Left lung (tissue), 10 donors: Measurements from ENCODE around the gene ZCCHC12. TPM values are rescaled to one million over a fixed set of nuclear protein-coding genes. Genes with fewer than 3 reads are reported as not detected.
"Not testable (repeated sequence)": the region's sequence is repeated elsewhere in the genome, so short reads cannot be mapped to it uniquely, and the experiment has no call there.

Source experiments
- ATAC-seq: fragments of 200-7000 bp; cut with Tn5 transposase; one replicate; pipeline ENCODE4 v1.9.1; 2020; ENCODE audit warnings: moderate library complexity
- DNase-seq, 4 donors: peaks; one replicate each; pipeline ENCODE4 v3.0.0-alpha.2; 2013 to 2020
- H3K27ac ChIP-seq, 2 donors: fragments of 200-600 bp; sonication (generic) in 1 of 2; one replicate each; pipeline versions ENCODE4 v1.5.0 to v1.8.0; 2020 to 2021
- H3K27me3 ChIP-seq, 2 donors: fragments of 200-600 bp; sonication (generic) in 1 of 2; one replicate each; pipeline versions ENCODE4 v1.5.0 to v1.8.0; 2020 to 2021
- H3K36me3 ChIP-seq, 2 donors: fragments of 200-600 bp; sonication (generic) in 1 of 2; one replicate each; pipeline versions ENCODE4 v1.5.0 to v1.8.0; 2020 to 2021
- H3K4me1 ChIP-seq, 2 donors: fragments of 200-600 bp; one replicate each; pipeline ENCODE4 v1.8.0; 2021
- H3K4me3 ChIP-seq, 2 donors: fragments of 200-600 bp; sonication (generic) in 1 of 2; one replicate each; pipeline versions ENCODE4 v1.5.0 to v1.8.0; 2020 to 2021; ENCODE audit warnings: mild to moderate bottlenecking in 1 of 2
- H3K9me3 ChIP-seq, 2 donors: fragments of 200-600 bp; sonication (generic) in 1 of 2; one replicate each; pipeline versions ENCODE4 v1.5.0 to v1.8.0; 2020 to 2021
- intact Hi-C, 2 donors: fragments of 100-400 bp; cut with DNase I; formaldehyde crosslinking; loops; one replicate each; pipeline versions ENCODE4 v1.11.2 to v1.14.2; 2022
- polyA plus RNA-seq, 6 donors: library from polyadenylated mRNA; unstranded; fragments of 120-200 nt; gene quantifications; one replicate each; pipeline ENCODE4 v1.2.1, GENCODE V29; 2013; ENCODE audit not compliant: insufficient read length in 6 of 6
- total RNA-seq, 2 donors: library from RNA; stranded (reverse); fragmentation: NEBNext Ultra II Directional; extraction: Animal tissue kit (Norgen Biotek cat#: 25700); gene quantifications; one replicate each; pipeline ENCODE4 v1.2.1, GENCODE V29; 2021
- TF ChIP-seq, protein P1 (sequence below), 2 donors: fragments of 200-600 bp; sonication (generic) in 1 of 2; IDR thresholded peaks; one replicate each; pipeline versions ENCODE4 v1.5.0 to v1.8.0; 2021; ENCODE audit warnings: antibody characterized with exemption in 2 of 2
- donor health status: DM: no; HTN: yes; CAD: no.
- donor health status: DM: no; HTN: no; CAD: no.

Gene ZCCHC12
- total and polyA plus RNA-seq, 8 donors, result 0.27 to 0.93 (median 0.51) TPM; not detected in 1

DNA sequence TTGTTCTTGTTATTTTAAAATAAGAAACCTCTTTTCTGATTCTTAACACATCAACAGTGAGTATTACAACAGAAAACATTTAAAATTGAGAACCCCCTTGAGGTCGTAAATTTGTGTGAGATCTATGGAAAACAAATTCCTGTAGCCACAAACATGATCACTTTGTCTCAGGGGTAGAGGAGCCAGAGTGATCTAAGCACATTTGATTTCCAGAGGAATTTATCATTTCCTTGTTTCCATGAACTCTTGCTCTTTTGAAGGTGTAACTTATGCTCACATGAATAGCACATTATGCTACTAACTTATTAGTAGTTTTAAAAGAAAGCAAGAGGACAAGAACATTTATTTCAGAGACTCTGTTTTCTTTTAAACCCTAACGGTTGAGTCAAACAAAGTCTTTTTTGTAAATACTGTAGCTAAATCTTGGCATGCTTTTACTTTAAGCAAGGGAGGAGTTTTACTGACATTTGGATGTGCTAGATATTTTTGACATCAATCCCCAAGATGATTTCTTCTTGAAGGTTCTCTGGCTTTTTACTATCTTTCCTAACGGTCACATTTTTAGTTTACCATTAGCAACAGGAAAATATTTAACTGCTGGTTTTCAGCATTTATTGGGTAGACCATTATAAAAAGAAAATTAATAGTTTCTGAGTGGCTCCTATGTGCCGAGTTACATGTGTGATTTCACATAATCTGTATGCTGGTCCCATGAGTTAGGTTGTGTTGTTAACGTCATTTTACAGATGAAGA, 27.9 kb upstream of the ZCCHC12 start:
- Histone ChIP-seq H3K9me3 (no peaks in the 10 kb centered on the region), H3K4me1 (no peaks in the 10 kb centered on the region), H3K27ac (peak overlapping the region in 1 of 2 donors; percentile 31), H3K27me3 (no peaks in the 10 kb centered on the region), H3K36me3 (peaks cover 0 to 11% of the 10 kb centered on the region in 2 donors), H3K4me3 (no peak overlapping the region)
- DNase-seq (no peak), ATAC-seq (no peak)
- TF ChIP-seq, protein P1, sequence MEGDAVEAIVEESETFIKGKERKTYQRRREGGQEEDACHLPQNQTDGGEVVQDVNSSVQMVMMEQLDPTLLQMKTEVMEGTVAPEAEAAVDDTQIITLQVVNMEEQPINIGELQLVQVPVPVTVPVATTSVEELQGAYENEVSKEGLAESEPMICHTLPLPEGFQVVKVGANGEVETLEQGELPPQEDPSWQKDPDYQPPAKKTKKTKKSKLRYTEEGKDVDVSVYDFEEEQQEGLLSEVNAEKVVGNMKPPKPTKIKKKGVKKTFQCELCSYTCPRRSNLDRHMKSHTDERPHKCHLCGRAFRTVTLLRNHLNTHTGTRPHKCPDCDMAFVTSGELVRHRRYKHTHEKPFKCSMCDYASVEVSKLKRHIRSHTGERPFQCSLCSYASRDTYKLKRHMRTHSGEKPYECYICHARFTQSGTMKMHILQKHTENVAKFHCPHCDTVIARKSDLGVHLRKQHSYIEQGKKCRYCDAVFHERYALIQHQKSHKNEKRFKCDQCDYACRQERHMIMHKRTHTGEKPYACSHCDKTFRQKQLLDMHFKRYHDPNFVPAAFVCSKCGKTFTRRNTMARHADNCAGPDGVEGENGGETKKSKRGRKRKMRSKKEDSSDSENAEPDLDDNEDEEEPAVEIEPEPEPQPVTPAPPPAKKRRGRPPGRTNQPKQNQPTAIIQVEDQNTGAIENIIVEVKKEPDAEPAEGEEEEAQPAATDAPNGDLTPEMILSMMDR (IDR thresholded peaks at IDR 0.05), result no peak
- intact Hi-C loops, result no loop called here

DNA sequence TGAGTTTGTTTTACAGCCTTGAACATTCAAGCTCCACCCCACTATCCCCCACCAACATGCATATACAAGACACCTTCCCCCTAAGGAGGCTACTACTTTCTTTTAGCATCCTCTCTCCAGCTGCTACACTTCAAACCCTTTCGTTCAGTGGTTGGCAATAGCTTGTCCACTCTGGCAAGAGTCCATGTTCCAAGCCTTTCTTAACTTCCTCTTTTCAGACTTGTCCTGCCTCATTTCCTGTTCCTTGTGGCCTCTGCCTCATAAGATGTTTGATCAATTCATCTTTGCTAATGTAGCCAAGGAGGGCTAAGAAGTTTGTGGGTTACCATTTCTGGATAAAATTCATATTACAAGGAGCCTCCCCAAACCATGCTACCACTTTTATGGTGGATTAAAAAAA, 20.8 kb upstream of the ZCCHC12 start:
- intact Hi-C loops, result no loop called here
- ATAC-seq (peak; percentile 36), DNase-seq (peak in 1 of 4 donors; percentile 24)
- H3K27ac ChIP-seq, result no peak overlapping the region
- H3K9me3 ChIP-seq, result no peaks in the 10 kb centered on the region
- H3K4me1 ChIP-seq, result peaks cover 0 to 6% of the 10 kb centered on the region in 2 donors
- H3K36me3 ChIP-seq, result no peaks in the 10 kb centered on the region
- no peaks in the 10 kb centered on the region for H3K27me3 ChIP-seq
- TF ChIP-seq, protein P1 (IDR thresholded peaks at IDR 0.05), result no peak
- no peak overlapping the region for H3K4me3 ChIP-seq

DNA sequence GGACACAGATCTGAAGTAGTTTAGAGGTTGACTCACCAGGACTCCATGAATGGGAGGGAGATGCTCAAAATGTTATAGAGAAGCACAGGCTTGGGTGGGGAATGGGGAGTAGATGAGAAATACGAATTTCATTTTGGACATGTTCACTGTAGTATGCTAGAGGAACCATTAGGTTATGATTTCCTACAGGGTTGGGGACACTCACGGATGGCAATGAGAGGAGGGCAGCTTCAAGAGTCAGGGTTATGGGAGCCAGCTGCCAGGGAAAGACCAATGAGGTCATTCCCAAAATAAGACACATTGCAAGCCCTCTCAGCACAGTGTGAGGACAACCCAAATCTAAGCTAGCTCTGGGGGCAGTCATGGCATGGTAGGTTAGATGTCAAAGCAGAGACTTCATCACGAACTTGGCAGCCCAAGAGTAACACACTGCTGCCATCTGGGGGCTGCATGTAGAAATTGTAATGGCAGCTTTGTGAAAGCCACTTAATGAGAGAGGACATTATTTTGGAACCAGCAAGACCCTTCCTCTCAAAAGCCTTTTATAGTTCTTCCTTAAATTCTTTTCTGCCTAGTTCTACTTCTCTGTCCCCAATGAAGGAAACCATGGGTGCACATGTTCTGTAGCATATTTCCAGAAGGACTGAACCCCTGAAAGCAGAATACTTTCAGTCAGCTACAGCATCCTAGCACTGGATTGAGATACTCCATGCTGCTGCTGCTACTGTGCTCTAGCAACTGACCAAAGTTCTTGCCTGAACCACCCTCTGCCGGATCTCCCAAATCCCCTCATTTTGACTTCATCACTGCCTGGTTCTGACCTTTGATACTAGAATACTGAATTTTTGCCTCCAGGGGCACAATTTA, 16.2 kb upstream of the ZCCHC12 start:
- ATAC-seq, result peak; percentile 90
- no peak overlapping the region for H3K4me3 ChIP-seq

DNA sequence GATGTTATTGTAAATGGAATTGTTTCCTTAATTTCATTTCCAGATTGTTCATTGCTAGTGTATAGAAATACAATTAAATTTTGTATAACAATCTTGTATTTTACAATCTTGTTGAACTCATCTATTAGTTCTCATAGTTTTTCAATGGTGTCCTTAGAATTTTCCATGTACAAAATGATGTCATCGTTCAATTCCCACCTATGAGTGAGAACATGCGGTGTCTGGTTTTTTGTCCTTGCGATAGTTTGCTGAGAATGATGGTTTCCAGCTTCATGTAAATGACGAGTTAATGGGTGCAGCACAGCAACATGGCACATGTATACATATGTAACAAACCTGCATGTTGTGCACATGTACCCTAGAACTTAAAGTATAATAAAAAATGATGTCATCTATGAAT, 6.4 kb upstream of the ZCCHC12 start:
- H3K9me3 ChIP-seq, H3K4me3 ChIP-seq, H3K27ac ChIP-seq, H3K36me3 ChIP-seq, H3K4me1 ChIP-seq, ATAC-seq, H3K27me3 ChIP-seq, DNase-seq, intact Hi-C loops: not testable (repeated sequence)

More for the DNA sequence above, 16.2 kb upstream of the ZCCHC12 start:
- H3K27me3 ChIP-seq, result no peaks in the 10 kb centered on the region
- H3K36me3 ChIP-seq, result no peaks in the 10 kb centered on the region
- no peaks in the 10 kb centered on the region for H3K9me3 ChIP-seq
- TF ChIP-seq, protein P1 (IDR thresholded peaks at IDR 0.05), result peak; percentile 52 to 64
- H3K27ac ChIP-seq, result no peak overlapping the region
- peaks cover 0 to 6% of the 10 kb centered on the region in 2 donors for H3K4me1 ChIP-seq
- intact Hi-C loops, result no loop called here
- peak in 2 of 4 donors; percentile 40 to 54 for DNase-seq

DNA sequence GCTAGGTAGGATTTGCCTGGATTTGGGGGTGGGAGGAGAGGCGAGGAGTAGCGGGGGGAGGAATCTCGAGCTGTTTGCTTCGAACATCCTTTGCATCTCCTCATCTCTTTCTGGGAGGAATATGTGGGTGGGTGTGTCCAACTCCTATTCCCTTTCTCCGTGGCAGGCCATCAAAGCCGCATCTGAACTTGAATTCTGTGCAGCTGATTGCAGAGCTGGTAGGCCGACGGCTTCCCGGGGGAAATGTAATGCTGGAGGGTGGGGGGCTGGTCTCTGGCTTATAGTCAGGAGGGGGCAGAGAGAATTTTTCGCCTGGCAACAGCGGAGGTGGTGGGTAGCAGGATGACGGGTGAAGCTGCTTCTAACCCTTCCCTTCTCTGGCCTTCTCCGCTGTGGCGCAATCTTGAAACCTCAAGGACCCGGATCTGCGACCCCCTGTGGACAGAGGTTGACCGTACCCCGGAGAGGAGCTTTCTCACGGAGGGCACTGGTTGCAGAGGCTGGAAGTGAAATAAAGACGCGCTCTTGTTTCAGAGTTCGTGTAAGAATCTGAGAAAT, 628 bp downstream of the ZCCHC12 start:
- Histone ChIP-seq H3K4me1 (no peaks in the 10 kb centered on the region), H3K9me3 (no peaks in the 10 kb centered on the region), H3K27ac (no peak overlapping the region), H3K4me3 (no peak overlapping the region), H3K36me3 (no peaks in the 10 kb centered on the region), H3K27me3 (peaks cover 39 to 70% of the 10 kb centered on the region in 2 donors)
- no peak for ATAC-seq
- intact Hi-C loops, result no loop called here
- TF ChIP-seq, protein P1 (IDR thresholded peaks at IDR 0.05), result no peak
- no peak for DNase-seq
